PC-9 (cell line): Measurements from ENCODE around the gene MSL2. TPM values are rescaled to one million over a fixed set of nuclear protein-coding genes. Genes with fewer than 3 reads are reported as not detected.

ENCODE experiments used
- BruUV-seq: library from RNA; stranded (reverse); fragments of 400-500 nt; replicated peaks from 2 replicates; lab custom pipeline; 2021; lab: Mats Ljungman, UMichigan
- CTCF ChIA-PET: fragments of 300-600 bp; sonication (Branson Sonifier 250); formaldehyde crosslinking; loops from one replicate; lab custom pipeline; 2022; ENCODE audit warnings: antibody characterized with exemption; lab: Charles Lee
- POLR2A ChIA-PET: fragments of 300-600 bp; sonication (Branson Sonifier 250); formaldehyde crosslinking; loops from one replicate; lab custom pipeline; 2022; ENCODE audit warnings: antibody characterized with exemption; ENCODE audit not compliant: unreplicated experiment; lab: Charles Lee
- DNase-seq, 2 experiments: peaks; one replicate each; pipeline versions ENCODE4 v3.0.0 to v3.0.0-alpha.2; 2015 to 2022; ENCODE audit warnings: mixed read lengths in 1 of 2
- H2AFZ ChIP-seq: fragments of 200-600 bp; sonication (generic); 2 replicates; pipeline ENCODE4 v1.8.1; 2017; ENCODE audit warnings: antibody characterized with exemption
- H3F3A ChIP-seq: fragments of 200-600 bp; sonication (generic); 2 replicates; pipeline ENCODE4 v1.8.1; 2017; ENCODE audit warnings: antibody characterized with exemption, mild to moderate bottlenecking, low read depth; ENCODE audit not compliant: insufficient read depth
- H3K27ac ChIP-seq: fragments of 200-600 bp; sonication (generic); 2 replicates; pipeline ENCODE4 v1.6.1; 2016; ENCODE audit warnings: mixed run types
- H3K27me3 ChIP-seq: fragments of 200-600 bp; sonication (generic); 2 replicates; pipeline ENCODE4 v1.6.1; 2016; ENCODE audit warnings: low read depth, mixed run types; ENCODE audit not compliant: insufficient read depth
- H3K36me3 ChIP-seq: fragments of 200-600 bp; sonication (generic); 2 replicates; pipeline ENCODE4 v1.6.1; 2016; ENCODE audit warnings: low read depth, mixed run types
- H3K4me1 ChIP-seq: fragments of 200-600 bp; sonication (generic); replicated peaks from 2 replicates; pipeline ENCODE4 v1.6.1; 2016; ENCODE audit warnings: mixed run types; ENCODE audit not compliant: insufficient read depth
- H3K4me2 ChIP-seq: fragments of 200-600 bp; sonication (generic); 2 replicates; pipeline ENCODE4 v1.6.1; 2017; ENCODE audit warnings: mixed run types
- H3K4me3 ChIP-seq: fragments of 200-600 bp; sonication (generic); 2 replicates; pipeline ENCODE4 v1.6.1; 2016; ENCODE audit warnings: mixed run types
- H3K79me2 ChIP-seq: fragments of 200-600 bp; sonication (generic); 2 replicates; pipeline ENCODE4 v1.6.1; 2017; ENCODE audit warnings: low read depth, mixed run types
- H3K9me2 ChIP-seq: fragments of 200-600 bp; sonication (generic); 2 replicates; pipeline ENCODE4 v1.8.1; 2017; ENCODE audit warnings: mild to moderate bottlenecking; ENCODE audit not compliant: insufficient read depth
- H3K9me3 ChIP-seq: fragments of 200-600 bp; sonication (generic); 2 replicates; pipeline ENCODE4 v1.8.1; 2016; ENCODE audit warnings: low read depth; ENCODE audit not compliant: insufficient read depth
- H4K20me1 ChIP-seq: fragments of 200-600 bp; sonication (generic); 2 replicates; pipeline ENCODE4 v1.8.1; 2017; ENCODE audit not compliant: insufficient read depth
- EZH2 ChIP-seq: fragments of 200-600 bp; sonication (generic); IDR thresholded peaks from 2 replicates; pipeline ENCODE4 v1.8.0; 2017; ENCODE audit warnings: antibody characterized with exemption, low read depth
- intact Hi-C: fragments of 100-400 bp; cut with micrococcal nuclease; formaldehyde crosslinking; loops from one replicate; pipeline ENCODE4 v1.10.0; 2022; ENCODE audit not compliant: unreplicated experiment
- total RNA-seq: library from RNA; stranded (reverse); gene quantifications from 2 replicates; pipeline ENCODE4 v1.2.3, GENCODE V29; 2021
- TF ChIP-seq, protein P1 (sequence below): fragments of 200-600 bp; sonication (generic); conservative IDR thresholded peaks from 2 replicates; pipeline ENCODE4 v1.6.1; 2017; ENCODE audit warnings: mixed run types, antibody characterized with exemption, mild to moderate bottlenecking, moderate library complexity

Gene MSL2
- total RNA-seq, 1 experiment from 2014 or later, result 34.1 TPM

DNA sequence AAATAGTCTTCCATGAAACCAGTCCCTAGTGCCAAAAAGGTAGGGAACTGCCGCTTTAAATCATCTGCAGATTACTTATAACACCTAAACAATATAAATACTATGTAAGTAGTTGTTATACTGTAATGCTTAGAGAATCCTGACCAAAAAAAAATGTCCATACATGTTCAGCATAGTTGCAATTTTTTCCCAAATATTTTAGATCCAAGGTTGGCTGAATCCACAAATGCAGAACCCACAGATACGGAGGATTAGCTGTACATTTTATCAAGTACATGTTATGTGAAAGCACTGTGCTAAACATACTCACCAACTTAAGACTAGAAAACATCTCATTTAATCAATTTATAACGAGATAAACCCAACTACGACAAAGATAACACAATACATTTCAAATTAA lies 9.3 kb downstream of the MSL2 start:
- Histone ChIP-seq H3K27ac (0 out of 2 replicates have a peak overlapping the region, but pooled peaks have one; percentile 12), H3K36me3 (no peaks in the 10 kb centered on the region), H3K4me1 (peaks cover 43% of the 10 kb centered on the region), H3K9me2 (no peaks in the 10 kb centered on the region), H2AFZ (no peak overlapping the region), H4K20me1 (peaks cover 98% of the 10 kb centered on the region), H3K79me2 (peaks cover 100% of the 10 kb centered on the region), H3K9me3 (no peaks in the 10 kb centered on the region), H3K27me3 (no peaks in the 10 kb centered on the region), H3K4me3 (no peak overlapping the region), H3K4me2 (no peak overlapping the region), H3F3A (no peaks in the 10 kb centered on the region)
- POLR2A ChIA-PET, result interaction anchor here (0.8 kb wide), 1 partner anchor 9 kb away, joined by 5 read pairs; the partner anchor contains the start of gene MSL2
- no peak for TF ChIP-seq EZH2
- TF ChIP-seq, protein P1, sequence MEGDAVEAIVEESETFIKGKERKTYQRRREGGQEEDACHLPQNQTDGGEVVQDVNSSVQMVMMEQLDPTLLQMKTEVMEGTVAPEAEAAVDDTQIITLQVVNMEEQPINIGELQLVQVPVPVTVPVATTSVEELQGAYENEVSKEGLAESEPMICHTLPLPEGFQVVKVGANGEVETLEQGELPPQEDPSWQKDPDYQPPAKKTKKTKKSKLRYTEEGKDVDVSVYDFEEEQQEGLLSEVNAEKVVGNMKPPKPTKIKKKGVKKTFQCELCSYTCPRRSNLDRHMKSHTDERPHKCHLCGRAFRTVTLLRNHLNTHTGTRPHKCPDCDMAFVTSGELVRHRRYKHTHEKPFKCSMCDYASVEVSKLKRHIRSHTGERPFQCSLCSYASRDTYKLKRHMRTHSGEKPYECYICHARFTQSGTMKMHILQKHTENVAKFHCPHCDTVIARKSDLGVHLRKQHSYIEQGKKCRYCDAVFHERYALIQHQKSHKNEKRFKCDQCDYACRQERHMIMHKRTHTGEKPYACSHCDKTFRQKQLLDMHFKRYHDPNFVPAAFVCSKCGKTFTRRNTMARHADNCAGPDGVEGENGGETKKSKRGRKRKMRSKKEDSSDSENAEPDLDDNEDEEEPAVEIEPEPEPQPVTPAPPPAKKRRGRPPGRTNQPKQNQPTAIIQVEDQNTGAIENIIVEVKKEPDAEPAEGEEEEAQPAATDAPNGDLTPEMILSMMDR, result no peak
- no peak for DNase-seq
- intact Hi-C loops, result no loop called here
- CTCF ChIA-PET, result no interaction called here
- BruUV-seq, result no TSS peak

DNA sequence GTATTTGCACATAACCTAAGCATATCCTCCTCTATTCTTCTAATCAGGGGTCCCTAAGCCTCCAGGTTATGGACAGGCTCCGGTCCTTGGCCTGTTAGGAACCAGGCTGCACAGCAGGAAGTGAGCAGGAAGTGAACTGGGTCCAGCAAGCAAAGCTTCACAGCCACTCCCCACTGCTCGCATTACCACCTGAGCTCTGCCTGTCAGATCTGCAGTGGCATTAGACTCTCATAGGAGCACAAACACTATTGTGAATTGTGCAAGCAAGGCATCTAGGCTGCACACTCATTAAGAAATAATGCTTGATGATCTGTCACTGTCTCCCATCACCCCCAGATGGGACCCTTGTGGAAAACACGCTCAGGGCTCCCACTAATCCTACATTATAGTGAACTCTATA lies 9.8 kb downstream of the MSL2 start:
- POLR2A ChIA-PET, result interaction anchor here (0.6 to 0.8 kb wide), 3 partner anchors 10 to 164 kb away, joined by 3 to 5 read pairs (median 4); partner anchors contain the start of gene MSL2

DNA sequence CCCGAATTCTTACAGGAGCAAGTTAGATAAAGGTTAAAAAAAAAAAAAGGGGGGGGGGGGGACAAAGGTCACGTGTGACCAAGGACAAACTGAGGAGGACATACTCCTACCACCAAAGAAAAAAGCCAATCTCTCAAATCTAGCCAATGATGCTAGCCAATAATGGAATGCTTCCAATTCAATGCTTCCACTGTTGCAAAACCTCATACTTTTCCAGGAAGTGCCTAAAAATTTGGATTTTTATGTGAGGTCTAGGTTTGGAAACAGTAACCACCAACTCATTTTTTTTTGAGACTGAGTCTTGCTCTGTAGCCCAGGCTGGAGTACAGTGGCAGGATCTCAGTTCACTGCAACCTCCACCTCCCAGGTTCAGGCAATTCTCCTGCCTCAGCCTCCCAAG lies 11.4 kb downstream of the MSL2 start:
- no peak for DNase-seq
- Histone ChIP-seq H3K4me1 (peaks cover 33% of the 10 kb centered on the region), H4K20me1 (peaks cover 91% of the 10 kb centered on the region)

More for the DNA sequence above, 9.8 kb downstream of the MSL2 start:
- H3K27ac ChIP-seq, result 0 out of 2 replicates have a peak overlapping the region, but pooled peaks have one; percentile 5
- TF ChIP-seq, protein P1, result no peak
- TF ChIP-seq EZH2, result no peak
- H3K9me2 ChIP-seq, result no peaks in the 10 kb centered on the region
- no peaks in the 10 kb centered on the region for H3K9me3 ChIP-seq
- peaks cover 96% of the 10 kb centered on the region for H4K20me1 ChIP-seq
- H2AFZ ChIP-seq, result no peak overlapping the region
- no peaks in the 10 kb centered on the region for H3K27me3 ChIP-seq
- CTCF ChIA-PET, result no interaction called here
- H3K36me3 ChIP-seq, result no peaks in the 10 kb centered on the region
- BruUV-seq, result no TSS peak
- H3K4me2 ChIP-seq, result peak overlapping the region; percentile 15; the same call in 1 of the 2 replicates
- H3K4me3 ChIP-seq, result no peak overlapping the region
- H3K4me1 ChIP-seq, result peaks cover 42% of the 10 kb centered on the region
- H3K79me2 ChIP-seq, result peaks cover 100% of the 10 kb centered on the region
- H3F3A ChIP-seq, result no peaks in the 10 kb centered on the region
- peak in 1 of 2 experiments; percentile 28 for DNase-seq
- intact Hi-C loops, result no loop called here

More for the DNA sequence above, 11.4 kb downstream of the MSL2 start:
- intact Hi-C loops, result no loop called here
- peaks cover 99% of the 10 kb centered on the region for H3K79me2 ChIP-seq
- no peak overlapping the region for H3K4me2 ChIP-seq
- H3K27me3 ChIP-seq, result no peaks in the 10 kb centered on the region
- no peaks in the 10 kb centered on the region for H3K9me2 ChIP-seq
- H2AFZ ChIP-seq, result no peak overlapping the region
- no peak overlapping the region for H3K4me3 ChIP-seq
- no peak overlapping the region for H3K27ac ChIP-seq
- TF ChIP-seq, protein P1, result no peak
- no peak for TF ChIP-seq EZH2
- H3K9me3 ChIP-seq, result no peaks in the 10 kb centered on the region
- no peaks in the 10 kb centered on the region for H3F3A ChIP-seq
- POLR2A ChIA-PET, result no interaction called here
- BruUV-seq, result no TSS peak
- CTCF ChIA-PET, result no interaction called here
- H3K36me3 ChIP-seq, result no peaks in the 10 kb centered on the region
